K562 treated with DMSO at 1 percent for 48 hours (cell line): Measurements from ENCODE around the gene MEIOC. TPM values are rescaled to one million over a fixed set of nuclear protein-coding genes. Genes with fewer than 3 reads are reported as not detected.

Experiments used
- total RNA-seq: library from RNA; unstranded; fragments of 300-600 nt; gene quantifications from 2 replicates; pipeline ENCODE4 v1.2.3, GENCODE V29; 2022; ENCODE audit warnings: low replicate concordance; ENCODE audit errors: extremely low read depth

Gene MEIOC
- total RNA-seq, result not detected in 2 replicates

DNA sequence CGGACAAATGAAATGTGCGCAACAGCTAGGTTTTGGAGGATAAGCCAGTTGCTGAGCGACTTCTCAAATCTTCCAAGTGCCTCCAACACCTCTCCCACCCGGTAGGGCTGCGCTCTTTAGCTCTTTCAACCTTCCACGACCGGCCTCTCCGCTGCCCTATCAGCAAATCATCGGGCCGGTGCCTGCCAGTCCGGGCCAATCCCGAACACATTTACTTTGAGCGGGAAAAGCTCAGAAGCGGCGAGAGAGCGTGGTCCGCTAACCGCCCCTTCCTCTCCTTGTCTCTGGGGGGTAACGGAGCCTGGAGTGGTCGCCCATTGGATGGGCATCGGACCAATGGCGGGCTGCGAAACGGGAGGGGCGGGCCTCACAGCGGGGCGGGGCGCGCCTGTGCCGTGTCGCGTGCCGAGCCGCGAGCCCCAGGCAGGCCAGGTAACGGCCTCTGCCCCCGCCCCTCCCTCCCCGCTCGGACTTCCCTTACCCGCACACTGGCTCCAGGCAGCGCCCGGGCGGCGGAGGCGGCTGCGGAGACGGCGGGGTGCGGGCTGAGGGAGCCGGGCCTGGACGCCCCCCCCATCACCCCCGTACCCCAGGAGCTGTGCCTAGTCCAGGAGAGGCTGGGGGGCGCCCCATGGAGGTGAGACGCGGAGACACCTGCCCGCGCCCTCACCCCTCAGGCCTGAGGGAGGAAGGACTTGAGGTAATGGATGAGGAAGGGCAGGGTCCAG is at the start of gene MEIOC:
Gene MEIOC (plus strand): TSS at position 486 of the 728 bp plus-strand sequence. CDS start 146 bp downstream, at position 632.

DNA sequence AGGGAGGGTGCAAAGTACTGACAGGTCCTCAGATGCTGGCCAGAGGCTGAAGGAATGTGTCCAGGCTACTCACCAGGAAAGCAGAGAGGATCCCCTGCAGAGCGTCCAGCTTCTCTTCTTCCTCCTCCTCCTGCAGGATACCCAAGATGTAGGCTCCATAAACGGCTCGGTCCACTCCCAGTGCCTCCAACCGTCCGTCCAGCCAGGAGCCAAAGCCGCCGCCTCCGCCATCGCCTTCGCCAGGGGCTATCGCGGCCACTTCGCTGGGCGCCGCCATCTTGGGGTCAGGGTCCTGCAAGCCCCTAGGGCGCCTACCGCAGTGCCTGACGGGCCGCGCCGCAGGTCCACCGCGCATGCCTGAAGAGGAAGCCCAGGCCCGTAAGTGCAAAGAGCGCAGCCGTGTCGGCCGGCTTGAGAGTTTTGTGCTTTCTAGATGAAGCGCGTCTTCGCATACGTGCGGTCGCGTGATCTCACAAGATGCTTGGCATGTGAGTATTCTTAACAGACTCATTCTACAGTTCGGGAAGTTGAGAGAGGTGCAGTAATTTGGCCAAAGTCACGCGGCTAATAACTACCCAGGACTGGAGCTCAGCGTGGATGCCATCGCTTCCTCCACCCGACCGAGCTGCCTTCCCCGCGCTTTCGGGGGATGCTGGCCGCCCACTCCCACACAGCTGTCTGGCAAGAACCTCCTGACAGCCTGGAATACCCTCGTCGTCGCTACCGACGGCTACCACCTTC is 33.4 kb downstream of the MEIOC start, which contains the start of gene CCDC43:
Gene CCDC43 (minus strand): TSS at position 300 of the 741 bp plus-strand sequence. CDS start 23 bp downstream, at position 277.

DNA sequence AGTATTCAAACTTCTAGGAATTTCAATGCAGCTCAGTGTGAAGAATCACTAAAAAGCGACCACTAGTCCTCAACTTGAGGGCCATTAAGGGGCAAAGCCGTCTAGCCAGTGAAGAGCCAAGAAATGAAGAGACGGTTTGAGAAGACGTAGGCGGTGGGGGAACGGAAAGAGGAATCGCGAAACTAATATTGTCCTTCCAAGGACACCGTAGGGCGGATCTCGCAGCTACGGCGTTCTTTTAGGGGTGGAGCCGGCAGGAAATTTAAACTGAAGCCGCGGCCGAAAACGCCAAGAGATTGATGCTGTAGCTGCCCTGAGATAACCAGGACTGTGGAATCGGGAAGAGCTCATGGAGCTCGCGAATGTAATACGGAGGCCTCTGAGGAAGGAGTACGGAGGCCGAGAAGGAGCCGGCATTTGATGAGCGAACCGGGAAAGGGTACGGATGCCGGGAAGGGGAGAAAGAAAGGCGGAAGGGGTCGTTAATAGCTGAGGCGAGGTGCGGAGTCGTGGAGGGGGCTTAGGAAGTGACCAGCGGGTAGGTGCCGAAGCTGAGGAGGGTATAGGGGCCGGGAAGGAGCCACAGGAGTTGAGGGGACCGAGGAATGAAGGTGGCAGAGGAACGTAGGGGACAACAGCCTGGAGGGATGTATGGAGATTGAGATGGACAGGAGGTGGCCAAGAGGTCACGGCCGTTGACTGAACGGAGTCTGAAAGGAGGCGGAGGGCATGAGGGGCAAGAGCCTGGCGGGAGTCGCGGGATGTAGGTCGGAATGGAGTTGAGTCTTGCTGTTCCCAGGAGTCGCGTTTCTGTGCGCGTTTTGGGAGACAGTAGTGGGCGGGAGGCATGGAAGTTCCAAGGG is 52.4 kb downstream of the MEIOC start, which contains the start of gene DBF4B:
Gene DBF4B (plus strand): TSS at position 265 of the 863 bp plus-strand sequence. CDS start 156 bp downstream, at position 421.

Other genes starting within 250 kb of the MEIOC start
- not detected in 2 replicates for gene GPATCH8, start 153.1 kb upstream of the MEIOC start, total RNA-seq
- gene FZD2, start 99.0 kb upstream of the MEIOC start, total RNA-seq, result not detected in 2 replicates
- gene CCDC43, start 33.3 kb downstream of the MEIOC start, total RNA-seq, result not detected in 2 replicates
- not detected in 2 replicates for gene DBF4B, start 52.2 kb downstream of the MEIOC start, total RNA-seq
- gene ADAM11, start 102.5 kb downstream of the MEIOC start, total RNA-seq, result not detected in 2 replicates
- not detected in 2 replicates for gene GJC1, start 173.8 kb downstream of the MEIOC start, total RNA-seq
- not detected in 2 replicates for gene HIGD1B, start 191.4 kb downstream of the MEIOC start, total RNA-seq
- gene EFTUD2, start 243.0 kb downstream of the MEIOC start, total RNA-seq, result not detected in 2 replicates